ENCODE results near the gene SMO. TPM values are rescaled to one million over a fixed set of nuclear protein-coding genes. Genes with fewer than 3 reads are reported as not detected.

SMO gene
- total RNA-seq, 1 donor from 2014 or later = 37.4 TPM

GRCh38 chr7:129256221-129256620, 67.8 kb downstream of the SMO start:
- TF ChIP-seq CTCF (IDR thresholded peaks at IDR 0.05) = no peak
- Mint-ChIP-seq H3K27ac (ENCODE audit: unreplicated experiment) (no peak overlapping the region), H3K4me1 (ENCODE audit: low read depth) (peaks cover 3% of the 10 kb centered on the region), H3K4me3 (ENCODE audit: unreplicated experiment) (no peak overlapping the region), H3K27me3 (ENCODE audit: low read depth) (no peaks in the 10 kb centered on the region), H3K9me3 (ENCODE audit: low read depth) (no peaks in the 10 kb centered on the region), H3K36me3 (ENCODE audit: low read depth) (no peaks in the 10 kb centered on the region)
- DNase-seq (ENCODE audit: low spot score) = no peak

GRCh38 chr7:129257168-129257567, 68.7 kb downstream of the SMO start:
- H3K4me3 Mint-ChIP-seq (ENCODE audit: unreplicated experiment) = no peak overlapping the region
- no peaks in the 10 kb centered on the region for H3K9me3 Mint-ChIP-seq (ENCODE audit: low read depth)
- no peak overlapping the region for H3K27ac Mint-ChIP-seq (ENCODE audit: unreplicated experiment)
- no peaks in the 10 kb centered on the region for H3K27me3 Mint-ChIP-seq (ENCODE audit: low read depth)
- peaks cover 7% of the 10 kb centered on the region for H3K4me1 Mint-ChIP-seq (ENCODE audit: low read depth)
- H3K36me3 Mint-ChIP-seq (ENCODE audit: low read depth) = no peaks in the 10 kb centered on the region
- TF ChIP-seq CTCF (IDR thresholded peaks at IDR 0.05) = no peak
- no peak for DNase-seq (ENCODE audit: low spot score)

GRCh38 chr7:129258649-129259389, 70.4 kb downstream of the SMO start:
- TF ChIP-seq CTCF (IDR thresholded peaks at IDR 0.05) = no peak
- Mint-ChIP-seq H3K27ac (ENCODE audit: unreplicated experiment) (no peak overlapping the region), H3K27me3 (ENCODE audit: low read depth) (no peaks in the 10 kb centered on the region), H3K9me3 (ENCODE audit: low read depth) (no peaks in the 10 kb centered on the region), H3K4me1 (ENCODE audit: low read depth) (peaks cover 7% of the 10 kb centered on the region), H3K36me3 (ENCODE audit: low read depth) (no peaks in the 10 kb centered on the region), H3K4me3 (ENCODE audit: unreplicated experiment) (no peak overlapping the region)
- no peak for DNase-seq (ENCODE audit: low spot score)

GRCh38 chr7:129262324-129262723, 73.9 kb downstream of the SMO start:
- Mint-ChIP-seq H3K4me1 (ENCODE audit: low read depth) (peaks cover 7% of the 10 kb centered on the region), H3K36me3 (ENCODE audit: low read depth) (no peaks in the 10 kb centered on the region), H3K27me3 (ENCODE audit: low read depth) (no peaks in the 10 kb centered on the region), H3K9me3 (ENCODE audit: low read depth) (no peaks in the 10 kb centered on the region), H3K27ac (ENCODE audit: unreplicated experiment) (no peak overlapping the region), H3K4me3 (ENCODE audit: unreplicated experiment) (no peak overlapping the region)
- TF ChIP-seq CTCF (IDR thresholded peaks at IDR 0.05) = no peak
- DNase-seq (ENCODE audit: low spot score) = no peak

Other genes starting within 250 kb of the SMO start
- 39.5 to 44.0 TPM (median 43.9 TPM) in 3 replicates for gene TNPO3, start 133.5 kb upstream of the SMO start, total RNA-seq
- 1.7 to 5.7 TPM (median 4.2 TPM) in 3 replicates for gene TSPAN33, start 43.9 kb upstream of the SMO start, total RNA-seq
- gene AHCYL2, start 36.4 kb downstream of the SMO start, total RNA-seq = 11.0 to 15.4 TPM (median 14.9 TPM) in 3 replicates
- gene STRIP2, start 245.8 kb downstream of the SMO start, total RNA-seq = 0.87 to 1.3 TPM (median 1.2 TPM) in 3 replicates